ACC112 (cell line): ENCODE results near the gene KDM1B.
"Not testable (repeated sequence)": the region's sequence is repeated elsewhere in the genome, so short reads cannot be mapped to it uniquely, and the experiment has no call there.

Experiments
- H2AFZ ChIP-seq: fragments of 200-600 bp; sonication (generic); one replicate; pipeline ENCODE4 v1.6.0; 2017; ENCODE audit warnings: antibody characterized with exemption, low read length; ENCODE audit not compliant: unreplicated experiment
- H3K27ac ChIP-seq: fragments of 200-600 bp; sonication (generic); 2 replicates; pipeline ENCODE4 v1.5.1; 2014; ENCODE audit warnings: low read depth, mild to moderate bottlenecking, antibody characterized with exemption, low read length, moderate library complexity
- H3K27me3 ChIP-seq: fragments of 200-600 bp; sonication (generic); 2 replicates; pipeline ENCODE4 v1.6.1; 2014; ENCODE audit warnings: mild to moderate bottlenecking, antibody characterized with exemption, low read length, moderate library complexity, mixed read lengths; ENCODE audit not compliant: insufficient read depth
- H3K36me3 ChIP-seq: fragments of 200-600 bp; sonication (generic); 2 replicates; pipeline ENCODE4 v1.6.1; 2016; ENCODE audit warnings: mild to moderate bottlenecking, antibody characterized with exemption, low read length, moderate library complexity, mixed read lengths; ENCODE audit not compliant: insufficient read depth
- H3K4me1 ChIP-seq: fragments of 200-600 bp; sonication (generic); one replicate; pipeline ENCODE4 v1.6.1; 2016; ENCODE audit warnings: low read length, mixed read lengths; ENCODE audit not compliant: insufficient read depth, unreplicated experiment, control insufficient read depth
- H3K4me3 ChIP-seq: fragments of 200-600 bp; sonication (generic); 2 replicates; pipeline ENCODE4 v1.5.1; 2014; ENCODE audit warnings: mild to moderate bottlenecking, low read depth, low read length
- H3K79me2 ChIP-seq: fragments of 200-600 bp; sonication (generic); one replicate; pipeline ENCODE4 v1.6.0; 2016; ENCODE audit warnings: low read length; ENCODE audit not compliant: control insufficient read depth, unreplicated experiment, insufficient read depth

The KDM1B gene

GRCh38 chr6:18186540-18187250 lies 31.5 kb downstream of the KDM1B start:
- Histone ChIP-seq H3K79me2 (no peaks in the 10 kb centered on the region), H3K36me3 (no peaks in the 10 kb centered on the region), H3K27ac (no peak overlapping the region), H3K4me1 (no peaks in the 10 kb centered on the region), H3K27me3 (no peaks in the 10 kb centered on the region), H2AFZ (no peak overlapping the region), H3K4me3 (no peak overlapping the region)

- no peaks in the 10 kb centered on the region for H3K79me2 ChIP-seq
- H3K4me1 ChIP-seq: no peaks in the 10 kb centered on the region
- no peak overlapping the region for H3K27ac ChIP-seq
- H3K4me3 ChIP-seq: no peak overlapping the region
- no peak overlapping the region for H2AFZ ChIP-seq
- no peaks in the 10 kb centered on the region for H3K36me3 ChIP-seq
- H3K27me3 ChIP-seq: no peaks in the 10 kb centered on the region
Measured at GRCh38 chr6:18187701-18188100, 32.5 kb downstream of the KDM1B start.

- no peak overlapping the region for H3K4me3 ChIP-seq
- no peak overlapping the region for H2AFZ ChIP-seq
- H3K79me2 ChIP-seq: no peaks in the 10 kb centered on the region
- H3K36me3 ChIP-seq: no peaks in the 10 kb centered on the region
- H3K4me1 ChIP-seq: no peaks in the 10 kb centered on the region
- no peaks in the 10 kb centered on the region for H3K27me3 ChIP-seq
- no peak overlapping the region for H3K27ac ChIP-seq
Measured at GRCh38 chr6:18189196-18189595, 34.0 kb downstream of the KDM1B start.

GRCh38 chr6:18192026-18192425 lies 36.8 kb downstream of the KDM1B start:
- H2AFZ ChIP-seq: no peak overlapping the region
- no peaks in the 10 kb centered on the region for H3K36me3 ChIP-seq
- H3K79me2 ChIP-seq: no peaks in the 10 kb centered on the region
- H3K4me1 ChIP-seq: no peaks in the 10 kb centered on the region
- no peak overlapping the region for H3K4me3 ChIP-seq
- no peaks in the 10 kb centered on the region for H3K27me3 ChIP-seq
- H3K27ac ChIP-seq: no peak overlapping the region

GRCh38 chr6:18203786-18204185 lies 48.6 kb downstream of the KDM1B start:
- Histone ChIP-seq H3K36me3 (no peaks in the 10 kb centered on the region), H3K79me2 (no peaks in the 10 kb centered on the region), H3K27ac (no peak overlapping the region), H3K4me3 (no peak overlapping the region), H2AFZ (no peak overlapping the region), H3K27me3 (no peaks in the 10 kb centered on the region), H3K4me1 (no peaks in the 10 kb centered on the region)

GRCh38 chr6:18204691-18205090 lies 49.5 kb downstream of the KDM1B start:
- Histone ChIP-seq H3K4me1 (no peaks in the 10 kb centered on the region), H3K79me2 (no peaks in the 10 kb centered on the region), H3K36me3 (no peaks in the 10 kb centered on the region), H2AFZ (no peak overlapping the region), H3K27ac (no peak overlapping the region), H3K4me3 (no peak overlapping the region), H3K27me3 (no peaks in the 10 kb centered on the region)

GRCh38 chr6:18206591-18206990 lies 51.4 kb downstream of the KDM1B start:
- Histone ChIP-seq H3K36me3 (no peaks in the 10 kb centered on the region), H3K4me3 (no peak overlapping the region), H3K79me2 (no peaks in the 10 kb centered on the region), H3K27ac (no peak overlapping the region), H3K27me3 (no peaks in the 10 kb centered on the region), H2AFZ (no peak overlapping the region), H3K4me1 (no peaks in the 10 kb centered on the region)

GRCh38 chr6:18207438-18207837 lies 52.2 kb downstream of the KDM1B start:
- Histone ChIP-seq H2AFZ (no peak overlapping the region), H3K4me3 (no peak overlapping the region), H3K4me1 (no peaks in the 10 kb centered on the region), H3K27me3 (no peaks in the 10 kb centered on the region), H3K79me2 (no peaks in the 10 kb centered on the region), H3K27ac (no peak overlapping the region), H3K36me3 (no peaks in the 10 kb centered on the region)

- Histone ChIP-seq H3K27ac (no peak overlapping the region), H2AFZ (no peak overlapping the region), H3K4me1 (no peaks in the 10 kb centered on the region), H3K4me3 (no peak overlapping the region), H3K36me3 (no peaks in the 10 kb centered on the region), H3K79me2 (no peaks in the 10 kb centered on the region), H3K27me3 (no peaks in the 10 kb centered on the region)
Measured at GRCh38 chr6:18207949-18208348, 52.7 kb downstream of the KDM1B start.

GRCh38 chr6:18208778-18209177 lies 53.6 kb downstream of the KDM1B start:
- H3K27ac ChIP-seq, H3K79me2 ChIP-seq, H3K4me1 ChIP-seq, H3K27me3 ChIP-seq, H3K36me3 ChIP-seq, H2AFZ ChIP-seq, H3K4me3 ChIP-seq: not testable (repeated sequence)

GRCh38 chr6:18209539-18210197 lies 54.4 kb downstream of the KDM1B start:
- H2AFZ ChIP-seq: no peak overlapping the region
- no peaks in the 10 kb centered on the region for H3K36me3 ChIP-seq
- no peak overlapping the region for H3K4me3 ChIP-seq
- no peaks in the 10 kb centered on the region for H3K27me3 ChIP-seq
- no peaks in the 10 kb centered on the region for H3K4me1 ChIP-seq
- no peaks in the 10 kb centered on the region for H3K79me2 ChIP-seq
- no peak overlapping the region for H3K27ac ChIP-seq
